AG08395 (cell line): ENCODE data around the gene TRNP1.

Experiments used
- DNase-seq: peaks from one replicate; pipeline ENCODE4 v3.0.0; 2012; ENCODE audit warnings: mixed read lengths, low spot score

Gene TRNP1

DNA sequence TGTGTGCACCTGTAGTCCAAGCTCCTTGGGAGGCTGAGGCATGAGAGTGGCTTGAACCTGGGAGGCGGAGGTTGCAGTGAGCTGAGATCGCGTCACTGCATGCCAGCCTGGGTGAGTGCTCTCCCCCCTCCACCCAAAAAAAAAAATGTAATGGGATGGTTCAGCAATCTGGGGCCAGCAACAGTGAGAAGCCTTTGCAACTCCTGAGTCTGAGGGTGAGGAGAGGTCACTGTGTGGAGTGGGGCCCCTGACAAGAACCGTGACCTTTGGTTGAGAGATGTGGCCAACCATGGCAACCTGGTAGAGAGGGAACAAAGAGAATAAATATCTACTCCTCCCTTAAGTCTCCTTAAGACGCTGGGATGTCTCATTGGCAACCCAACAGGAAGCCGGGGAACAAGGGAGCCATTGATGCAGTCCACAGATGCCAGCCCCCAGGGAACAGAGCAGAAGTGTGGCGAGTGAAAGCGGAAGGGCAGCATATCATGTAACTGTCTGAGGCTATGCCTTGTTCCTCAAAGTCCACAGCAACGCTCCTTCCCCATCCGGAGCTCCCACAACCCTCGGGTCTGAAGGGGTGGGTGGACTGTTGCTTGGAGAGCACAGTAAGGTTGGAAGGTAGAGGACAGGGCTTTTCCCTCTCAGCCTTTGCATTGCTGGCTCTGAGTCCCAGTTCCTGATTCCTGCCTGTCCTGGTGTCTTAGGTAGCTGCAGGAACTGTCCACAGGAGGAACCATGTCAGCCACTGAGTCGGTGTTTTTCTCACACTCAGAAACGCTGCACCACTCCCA lies 8.3 kb downstream of the TRNP1 start:
- no peak for DNase-seq

DNA sequence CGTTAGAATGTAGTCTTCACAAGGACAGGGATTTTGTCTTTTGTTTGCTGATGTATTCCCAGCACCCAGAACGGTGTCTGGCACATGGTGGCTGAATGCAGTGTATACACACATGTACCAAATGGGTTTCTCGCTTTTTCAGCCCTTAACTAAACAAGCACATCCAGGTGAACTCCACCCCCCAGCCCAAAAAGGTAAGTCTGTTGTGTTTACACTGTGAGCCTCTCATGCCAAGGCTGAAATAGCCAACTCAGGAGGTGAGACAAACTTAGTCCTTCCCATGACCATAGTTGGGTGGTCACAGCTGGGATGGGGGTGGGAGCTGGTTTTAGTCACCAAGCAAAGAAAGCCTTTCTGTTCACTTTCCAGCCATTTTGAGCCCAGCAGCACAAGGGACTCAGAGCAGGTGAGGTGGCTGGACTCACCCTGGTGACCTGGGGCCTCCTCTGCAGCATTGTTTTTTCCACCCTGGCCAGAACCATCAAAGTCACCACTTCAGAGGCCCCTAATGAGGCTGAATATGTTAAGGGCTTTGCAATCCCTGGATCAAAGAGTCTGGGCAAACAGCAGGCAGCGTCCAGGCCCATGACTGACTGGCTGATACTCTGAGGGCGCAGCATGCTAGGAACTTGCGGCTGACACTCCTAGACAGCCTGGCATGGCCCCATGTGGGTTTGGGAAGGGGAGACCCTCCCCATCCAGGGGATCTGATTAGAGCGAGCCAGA lies 10.4 kb downstream of the TRNP1 start:
- no peak for DNase-seq

DNA sequence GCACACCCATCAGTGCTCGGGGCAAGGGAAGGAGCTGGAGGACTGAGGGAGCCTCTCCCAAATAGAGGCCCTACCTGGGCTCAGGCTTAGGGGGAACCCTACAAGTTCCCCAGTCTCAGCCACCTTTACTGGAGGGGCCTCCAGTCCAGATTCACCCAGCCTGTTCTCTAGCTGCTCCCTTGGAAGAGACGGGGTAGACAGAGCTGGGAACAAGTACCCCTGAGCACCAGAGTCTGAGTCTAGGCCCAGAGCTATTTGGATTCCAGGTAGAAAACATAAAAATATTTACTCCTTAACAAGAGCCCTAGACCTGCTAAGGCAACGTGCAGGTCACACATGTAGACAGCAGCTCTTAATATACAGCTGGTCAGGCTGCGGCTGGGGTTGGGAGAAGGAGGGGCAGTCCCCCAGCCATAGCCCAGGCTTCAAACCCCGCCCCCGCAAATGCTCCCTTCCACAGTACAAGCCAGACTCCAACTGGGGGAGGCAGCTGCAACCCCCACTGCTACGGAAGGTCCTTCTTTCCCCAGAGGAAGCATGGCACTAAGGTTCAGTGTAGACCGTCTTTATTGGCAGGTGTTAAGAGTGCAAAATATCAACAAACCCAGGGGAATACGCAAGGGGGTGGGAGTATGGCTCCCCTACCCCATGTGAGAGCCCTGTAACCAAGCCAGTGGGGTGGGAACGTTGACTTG lies 11.1 kb downstream of the TRNP1 start:
- no peak for DNase-seq

DNA sequence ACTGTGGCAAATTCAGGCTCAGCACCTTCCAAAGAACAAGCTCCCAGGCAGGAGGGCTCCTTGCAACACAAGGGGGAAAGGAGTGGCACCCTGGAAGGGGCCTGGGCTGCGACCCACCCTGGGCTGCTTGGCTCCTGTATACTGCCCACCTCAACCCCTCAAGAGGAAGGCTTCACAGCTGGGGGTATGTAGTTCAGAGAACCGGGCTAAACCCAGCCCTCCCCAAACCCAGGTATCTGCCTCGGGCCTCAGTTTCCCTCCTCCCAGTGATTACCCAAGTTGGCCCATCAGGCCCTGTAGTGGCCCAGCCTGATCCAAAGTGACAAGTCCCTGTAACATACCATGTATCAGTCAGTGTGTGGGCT lies 11.7 kb downstream of the TRNP1 start:
- no peak for DNase-seq

DNA sequence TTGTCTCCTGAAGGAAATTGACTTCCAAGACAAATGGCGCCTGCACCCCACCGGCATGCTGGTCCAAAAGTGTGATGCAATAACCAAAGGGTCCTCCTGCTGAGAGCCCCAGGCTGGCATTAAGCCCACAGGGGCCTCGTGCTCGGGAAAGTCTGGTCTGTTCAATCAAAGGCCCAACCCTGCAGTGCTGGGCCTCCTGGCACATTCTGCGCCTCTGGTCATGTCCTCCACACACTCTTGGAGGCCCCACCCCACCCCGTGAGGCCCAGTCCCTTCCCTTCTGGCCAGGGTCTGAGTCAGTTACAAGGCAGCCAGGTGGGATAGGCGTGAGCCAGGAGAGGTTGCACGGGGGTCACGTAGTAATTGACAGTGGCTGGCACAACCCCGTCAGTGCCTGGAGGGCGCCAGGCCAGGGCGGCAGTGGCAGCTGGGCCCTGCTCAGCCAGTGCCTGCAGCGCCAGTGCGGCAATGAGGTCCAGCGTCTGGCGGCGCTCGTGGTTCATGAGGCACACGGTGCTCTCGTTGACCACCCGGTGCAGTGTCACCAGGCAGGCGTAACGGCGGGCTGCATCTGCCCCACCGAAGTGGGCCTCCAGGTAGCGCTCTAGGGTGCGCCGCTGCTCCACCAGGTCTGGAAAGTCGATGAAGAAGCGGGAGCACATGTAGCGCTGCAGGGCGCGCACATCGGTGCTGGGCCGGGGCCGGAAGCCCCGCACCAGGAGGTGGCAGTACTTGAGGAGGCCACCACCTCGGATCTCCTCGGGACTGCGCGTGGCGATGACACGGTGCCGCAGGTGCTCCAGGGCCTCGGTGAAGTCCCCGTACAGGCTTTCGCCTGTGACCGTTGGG lies 12.4 kb downstream of the TRNP1 start:
- no peak for DNase-seq

DNA sequence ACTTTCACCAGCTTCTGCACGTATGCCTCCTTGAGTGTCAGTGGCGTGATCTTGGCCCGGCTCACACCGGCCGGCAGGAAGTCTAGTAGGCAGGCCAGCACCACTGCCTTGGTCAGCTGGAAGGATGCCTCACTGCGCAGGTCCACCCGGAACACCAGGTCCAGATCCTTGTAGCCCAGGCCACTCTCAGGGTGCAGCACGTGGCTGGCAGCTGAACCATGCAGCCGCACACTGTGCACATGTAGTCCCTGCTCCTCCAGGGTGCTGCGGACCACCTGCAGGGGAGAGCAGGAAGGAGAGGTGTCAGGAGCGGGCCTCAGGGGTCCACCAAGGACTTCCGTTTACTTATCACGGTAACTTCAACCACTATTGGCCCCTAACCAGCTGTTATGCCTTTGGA lies 13.2 kb downstream of the TRNP1 start:
- DNase-seq: no peak

DNA sequence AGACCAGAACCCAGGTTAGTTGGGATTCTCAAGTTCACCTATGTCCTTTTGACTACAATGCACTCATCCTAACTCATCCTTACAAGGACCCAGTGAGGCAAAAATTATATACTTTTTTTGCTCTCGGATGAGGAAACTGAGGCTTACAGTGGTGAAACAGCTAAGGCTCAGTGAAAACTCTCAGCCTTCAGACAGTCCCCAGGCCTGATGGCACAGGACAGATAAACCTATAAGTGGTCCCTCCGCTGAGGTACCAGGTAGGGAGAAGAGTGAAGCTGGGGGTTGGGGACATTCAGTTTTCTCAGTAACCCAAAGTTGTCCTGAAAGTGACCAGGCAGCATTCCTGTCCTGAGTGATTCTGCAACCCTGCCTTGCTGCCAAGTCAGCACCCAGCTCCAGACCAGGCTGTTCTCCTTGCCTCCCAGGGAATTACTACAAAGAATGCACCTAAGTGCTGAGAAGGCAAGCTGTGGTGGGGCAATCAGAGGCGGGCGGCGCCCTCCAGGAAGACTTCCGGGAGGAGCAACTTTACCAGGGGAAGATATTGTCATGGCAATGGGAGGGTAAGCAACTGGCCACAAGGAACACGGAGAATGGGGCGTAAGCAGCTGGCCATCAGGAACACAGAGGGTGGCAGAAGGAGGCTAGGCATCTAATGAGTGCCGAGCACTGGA lies 14.6 kb downstream of the TRNP1 start:
- DNase-seq: peak; percentile 42

DNA sequence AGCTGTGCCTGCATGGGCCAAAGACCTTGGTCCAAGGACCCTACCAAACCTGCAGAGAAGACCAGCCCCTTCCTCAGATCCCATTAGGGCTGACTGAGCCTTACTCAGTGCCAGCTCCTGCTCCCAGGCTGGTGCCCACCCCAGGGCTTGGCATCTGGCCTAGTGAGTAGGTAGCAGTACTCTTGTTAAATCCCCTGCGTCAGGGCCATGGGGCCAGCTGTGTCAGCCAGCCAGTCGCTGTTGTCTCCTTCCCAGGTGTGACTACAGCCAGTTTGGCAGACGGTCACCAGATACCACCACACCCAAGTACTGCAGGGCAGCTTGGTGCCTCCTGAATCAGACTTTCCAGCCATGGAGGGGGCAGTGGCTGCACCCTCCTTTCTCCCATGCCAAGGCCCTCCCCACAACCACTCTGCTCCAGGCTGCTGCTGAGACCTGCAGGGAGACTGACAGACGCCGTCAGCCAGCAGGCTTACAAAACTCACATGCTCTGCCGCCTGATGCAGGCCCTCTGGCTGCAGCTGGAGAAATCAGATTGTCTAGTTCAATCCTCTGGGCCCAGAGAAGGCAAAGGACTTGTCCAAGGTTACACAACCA lies 16.2 kb downstream of the TRNP1 start:
- no peak for DNase-seq

DNA sequence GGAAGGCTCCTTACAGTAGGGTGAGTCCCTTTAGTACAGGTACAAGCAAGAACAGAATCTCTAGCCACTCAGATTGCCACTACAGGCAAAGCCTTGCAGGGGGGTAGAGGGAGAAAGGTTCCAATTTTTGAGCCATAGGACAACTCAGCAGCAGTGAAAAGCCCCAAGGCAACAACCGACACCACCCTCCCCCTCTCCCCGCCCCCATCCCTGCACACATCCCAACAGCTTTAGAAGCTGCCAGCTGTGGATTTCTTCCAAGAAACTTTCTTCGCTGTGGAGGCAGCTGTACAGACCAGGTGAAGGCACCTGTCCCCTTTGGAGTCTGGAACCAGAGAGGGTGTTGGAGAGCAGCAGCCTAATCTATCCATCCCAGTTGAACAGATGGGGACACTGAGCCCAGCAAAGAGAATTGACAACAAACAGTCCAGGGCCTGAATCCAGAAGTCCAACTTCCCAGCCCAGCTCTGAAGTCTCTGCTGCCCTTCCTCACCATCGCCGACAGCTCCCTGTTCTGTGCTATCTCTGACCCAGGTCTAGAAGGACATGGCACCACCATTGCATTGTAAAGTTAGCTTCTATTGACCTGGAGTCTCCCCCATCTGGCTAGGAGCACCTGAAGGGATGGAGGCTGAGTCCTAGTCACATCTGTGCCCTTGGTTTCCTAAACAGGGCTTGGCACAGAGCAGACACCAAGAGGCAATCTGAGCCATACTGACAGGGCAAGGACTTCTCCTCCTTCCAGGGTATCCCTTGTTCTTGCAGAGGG lies 16.9 kb downstream of the TRNP1 start:
- no peak for DNase-seq

DNA sequence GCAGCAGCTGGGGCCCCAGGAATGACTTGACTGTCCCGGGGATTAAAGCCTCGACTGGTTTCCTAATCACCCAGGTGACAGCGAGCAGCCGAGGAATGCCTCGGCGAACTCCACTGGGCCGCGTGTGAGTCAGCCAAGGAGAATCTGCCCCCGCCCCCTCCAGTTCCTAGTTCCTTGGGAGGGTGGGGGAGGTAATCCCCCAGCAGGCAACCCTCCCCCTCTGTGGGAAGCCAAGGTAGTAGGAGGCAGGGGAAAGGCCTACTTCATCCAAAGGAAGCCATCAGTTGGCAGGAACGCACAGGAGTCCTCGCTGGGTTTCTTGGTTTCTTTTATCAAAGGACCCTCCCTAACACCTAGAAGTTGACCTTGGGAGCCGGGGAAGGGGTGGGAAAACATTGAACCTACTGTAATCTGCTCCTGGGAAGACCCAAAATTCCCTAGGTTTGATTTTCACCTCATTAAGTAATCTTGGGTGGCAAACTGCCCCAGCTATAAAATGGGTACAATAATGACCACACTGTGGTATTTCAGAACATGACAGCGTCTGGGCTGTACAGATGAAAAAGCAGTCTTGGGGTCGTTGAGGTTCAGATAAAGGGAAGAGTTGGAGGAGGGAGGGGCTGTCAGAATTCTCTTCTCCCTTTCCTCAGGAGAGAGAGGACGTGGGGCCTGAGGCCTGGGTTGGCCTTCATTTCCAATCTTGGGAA lies 17.7 kb downstream of the TRNP1 start:
- DNase-seq: peak; percentile 75

DNA sequence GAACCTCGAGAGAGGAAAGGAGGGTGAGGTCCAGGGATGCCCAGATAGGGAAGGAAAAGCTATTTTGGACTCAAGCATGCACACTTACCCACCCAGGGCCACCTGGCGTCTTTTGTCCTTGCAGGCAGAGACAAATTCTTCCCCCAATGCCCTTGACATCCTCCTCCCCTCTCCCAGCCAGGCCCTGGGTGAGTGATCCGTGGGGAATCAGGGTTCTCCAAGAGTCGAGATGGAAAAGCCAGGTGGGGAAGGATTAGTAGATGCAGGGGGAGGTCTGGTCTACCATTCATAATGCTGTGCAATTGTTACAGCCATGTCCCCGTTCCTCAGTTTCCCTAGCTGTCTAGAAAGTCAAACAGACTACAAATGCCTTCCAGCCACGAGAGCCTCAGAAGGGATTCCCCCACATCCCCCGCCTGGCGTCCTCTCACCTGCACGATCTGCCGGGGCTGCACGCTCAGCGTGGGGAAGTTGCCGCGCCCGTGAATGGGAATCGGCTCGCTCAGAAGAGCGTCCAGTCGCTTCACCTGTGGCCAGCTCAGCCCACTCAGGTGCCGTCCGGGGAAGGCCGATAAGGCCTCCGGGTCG lies 18.6 kb downstream of the TRNP1 start:
- DNase-seq: no peak

DNA sequence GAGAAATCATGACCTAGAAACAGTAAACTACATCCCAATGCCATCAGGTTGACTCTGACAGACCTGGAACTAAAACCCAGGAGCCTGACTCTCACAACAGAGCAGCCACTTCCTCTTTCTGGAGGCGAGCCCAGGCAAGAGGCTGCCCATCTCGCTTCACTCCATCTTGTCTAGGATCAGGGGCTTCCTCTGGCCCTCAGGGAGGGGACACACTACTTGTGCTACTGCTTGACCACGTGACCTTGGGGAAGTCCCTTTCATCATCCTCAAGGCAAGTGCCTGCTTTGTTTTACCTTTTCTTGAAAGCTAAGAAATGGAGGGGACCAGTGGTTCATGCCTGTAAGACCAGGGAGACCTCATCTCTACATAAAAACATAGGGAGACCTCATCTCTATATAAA lies 21.8 kb downstream of the TRNP1 start:
- no peak for DNase-seq

DNA sequence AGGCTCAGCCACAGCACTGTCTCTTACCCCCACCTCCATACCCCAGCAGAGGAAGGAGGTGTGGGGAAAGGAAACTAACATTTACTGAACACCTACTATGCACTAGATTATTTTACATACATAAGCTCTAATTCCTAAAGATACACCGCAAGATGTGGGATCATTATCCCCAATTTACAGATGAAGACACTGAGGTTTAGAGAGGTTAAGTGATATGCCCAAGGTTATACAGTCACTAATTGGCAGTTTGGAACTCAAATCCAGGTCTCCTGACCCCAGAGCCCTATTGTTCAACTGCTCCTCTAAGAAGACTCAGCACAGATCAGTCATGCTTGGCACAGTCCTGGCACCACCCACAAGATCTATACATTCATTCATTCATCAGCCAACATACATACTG lies 22.9 kb downstream of the TRNP1 start:
- DNase-seq: no peak

DNA sequence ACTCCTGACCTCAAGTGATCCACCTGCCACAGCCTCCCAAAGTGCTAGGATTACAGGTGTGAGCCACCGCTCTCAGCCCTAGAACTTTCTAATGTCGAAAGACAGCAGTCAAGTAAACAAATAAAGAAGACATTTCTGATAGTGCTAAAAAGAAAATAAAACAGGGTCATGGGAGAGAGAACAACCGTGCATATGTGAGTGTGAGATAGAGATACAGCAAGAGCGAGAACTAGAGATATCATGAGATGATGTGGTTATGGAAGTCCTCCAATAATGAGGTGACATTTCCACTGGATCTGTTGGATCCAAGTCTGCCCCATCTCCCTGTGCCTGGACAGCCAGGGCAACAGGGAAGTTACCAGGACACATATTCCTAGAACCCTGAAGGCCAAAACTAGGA lies 23.7 kb downstream of the TRNP1 start:
- DNase-seq: no peak

DNA sequence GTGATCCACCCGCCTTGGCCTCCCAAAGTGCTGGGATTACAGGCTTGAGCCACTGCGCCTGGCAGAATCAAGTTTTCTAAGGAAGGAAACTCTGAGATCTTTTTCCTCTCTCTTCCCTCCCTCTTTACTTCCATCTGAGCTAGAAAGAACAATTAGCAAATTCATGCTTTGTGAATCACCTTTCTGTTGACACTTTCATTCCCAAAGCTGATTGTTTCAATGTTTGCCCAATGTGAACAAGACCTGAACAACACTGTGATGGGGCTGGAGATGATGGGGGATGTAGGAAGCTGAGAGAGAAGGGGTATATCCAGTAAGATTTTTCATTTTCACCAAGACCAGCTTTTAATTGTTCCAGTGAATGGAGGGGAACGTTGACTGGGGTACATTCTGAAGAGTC lies 24.8 kb downstream of the TRNP1 start:
- DNase-seq: no peak

DNA sequence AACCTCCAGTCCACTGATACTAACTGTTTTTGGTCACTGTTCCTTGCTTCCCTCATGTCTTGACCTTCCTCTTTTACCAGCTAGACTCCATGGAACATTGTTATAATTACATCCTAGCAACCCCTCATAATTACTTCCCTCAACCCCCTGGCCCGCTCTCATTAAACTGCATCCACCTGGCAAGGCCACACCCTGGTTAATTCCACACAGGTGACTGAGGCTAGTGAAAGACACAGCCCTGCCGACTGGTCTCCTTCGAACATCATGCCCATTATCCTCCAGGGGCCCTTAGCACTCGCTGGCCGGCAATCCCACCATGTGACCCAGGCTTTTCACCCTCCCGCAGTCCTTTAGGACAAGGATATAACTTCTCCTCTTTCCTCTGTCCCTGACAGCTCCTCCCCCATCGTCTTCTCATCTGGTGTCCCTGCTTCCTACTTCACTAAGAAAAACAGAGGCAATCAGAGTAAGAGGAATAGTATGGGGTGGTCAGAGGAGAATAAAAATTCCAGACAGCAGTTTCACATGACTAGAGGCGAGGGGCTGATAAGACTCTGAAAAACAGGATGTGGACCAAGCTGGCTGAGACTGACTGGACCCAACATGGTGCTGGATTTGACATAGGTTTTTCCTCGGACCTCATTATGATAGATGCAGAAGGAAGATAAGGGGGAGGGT lies 28.0 kb downstream of the TRNP1 start:
- no peak for DNase-seq

DNA sequence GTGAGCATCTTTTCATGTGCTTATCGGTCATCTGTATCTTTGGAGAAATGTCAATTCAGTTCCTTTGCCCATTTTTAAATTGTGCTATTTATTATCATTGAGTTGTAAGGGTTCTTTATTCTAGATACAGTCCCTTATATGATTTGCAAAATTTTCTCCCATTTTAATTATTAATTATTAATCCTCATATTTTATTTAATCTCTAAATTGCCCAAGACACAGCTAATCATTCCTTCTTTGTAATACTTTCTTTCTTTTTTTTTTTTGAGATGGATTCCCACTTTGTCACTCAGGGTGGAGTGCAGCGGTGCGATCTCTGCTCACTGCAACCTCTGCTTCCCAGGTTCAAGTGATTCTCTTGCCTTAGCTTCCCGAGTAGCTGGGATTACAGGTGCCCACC lies 32.2 kb downstream of the TRNP1 start:
- no peak for DNase-seq

DNA sequence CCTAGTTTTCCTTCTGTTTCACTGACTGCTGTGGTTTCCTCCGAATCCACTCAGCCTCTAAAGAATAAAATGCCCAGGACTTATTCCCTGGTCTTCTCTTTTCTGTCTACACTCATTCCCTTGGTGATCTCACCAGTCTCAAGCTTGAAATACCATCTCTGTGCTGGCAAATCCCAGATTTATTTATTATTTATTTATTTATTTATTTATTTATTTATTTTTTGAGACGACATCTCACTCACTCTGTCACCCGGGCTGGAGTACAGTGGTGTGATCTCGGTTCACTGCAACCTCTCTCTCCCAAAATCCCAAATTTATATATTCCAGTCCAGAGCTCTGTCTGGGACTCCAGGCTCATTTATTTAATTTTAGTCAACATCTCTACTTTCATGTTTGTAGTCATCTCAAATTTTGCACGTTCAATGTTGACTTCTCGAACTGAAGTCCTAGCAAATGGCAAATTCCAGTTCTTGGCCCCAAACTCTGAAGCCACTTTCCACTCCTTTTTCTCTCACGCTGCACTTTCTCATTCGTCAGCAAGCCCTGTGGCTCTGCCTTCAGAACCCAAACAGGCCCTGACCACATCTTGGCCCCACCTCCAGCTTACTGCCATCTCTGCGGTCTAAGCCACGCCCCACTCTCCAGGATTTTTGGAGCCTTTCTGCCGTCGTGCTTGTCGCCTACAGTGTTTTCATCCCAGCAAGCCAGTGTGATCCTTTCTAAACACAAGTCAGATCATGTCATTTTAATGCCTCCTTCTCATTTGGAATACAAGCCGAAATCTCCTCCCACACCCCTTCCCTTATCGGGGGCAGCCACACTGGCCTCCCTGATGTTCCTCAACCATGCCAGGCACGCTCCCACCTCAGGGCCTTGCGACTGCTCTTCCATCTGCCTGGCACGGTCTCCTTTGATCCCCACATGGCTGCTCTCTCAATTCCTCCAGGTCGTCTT lies 33.4 kb downstream of the TRNP1 start:
- peak; percentile 90 for DNase-seq
